D341Med (cell line): ENCODE data around the gene TRMT44.

ENCODE experiments used
- DNase-seq: peaks from one replicate; pipeline ENCODE4 v3.0.0; 2012; ENCODE audit warnings: low spot score

TRMT44 gene

GRCh38 chr4:8493484-8493883 lies 52.9 kb downstream of the TRMT44 start:
- no peak for DNase-seq

GRCh38 chr4:8494218-8494617 lies 53.6 kb downstream of the TRMT44 start:
- DNase-seq = no peak

DNA sequence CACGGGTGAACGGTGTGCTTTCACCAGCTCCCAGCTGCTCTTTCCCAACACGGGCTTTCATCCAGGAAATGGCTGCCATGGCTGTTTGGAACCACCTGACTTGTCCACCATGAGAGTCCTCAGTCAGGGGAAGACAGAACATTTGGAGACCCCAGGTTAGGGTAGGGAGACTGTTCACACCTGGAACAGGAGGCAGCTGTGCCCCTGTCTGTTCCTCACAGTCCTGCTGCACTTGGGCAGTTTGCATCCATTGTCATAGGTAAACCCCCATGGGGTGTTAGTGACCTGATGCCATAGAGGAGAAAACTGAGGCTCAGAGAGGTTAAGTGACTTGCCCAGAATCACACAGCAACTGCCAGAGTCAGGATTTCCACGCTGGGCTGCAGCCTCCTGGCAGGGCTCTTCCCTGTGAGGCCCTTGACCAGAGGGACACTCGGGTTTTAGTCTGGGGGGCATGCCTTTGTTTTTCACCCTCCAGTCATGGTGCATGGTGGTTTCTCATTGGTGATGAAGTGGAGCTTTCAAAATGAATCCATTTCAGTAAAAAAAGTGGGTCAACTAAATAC lies 54.5 kb downstream of the TRMT44 start:
- no peak for DNase-seq

DNA sequence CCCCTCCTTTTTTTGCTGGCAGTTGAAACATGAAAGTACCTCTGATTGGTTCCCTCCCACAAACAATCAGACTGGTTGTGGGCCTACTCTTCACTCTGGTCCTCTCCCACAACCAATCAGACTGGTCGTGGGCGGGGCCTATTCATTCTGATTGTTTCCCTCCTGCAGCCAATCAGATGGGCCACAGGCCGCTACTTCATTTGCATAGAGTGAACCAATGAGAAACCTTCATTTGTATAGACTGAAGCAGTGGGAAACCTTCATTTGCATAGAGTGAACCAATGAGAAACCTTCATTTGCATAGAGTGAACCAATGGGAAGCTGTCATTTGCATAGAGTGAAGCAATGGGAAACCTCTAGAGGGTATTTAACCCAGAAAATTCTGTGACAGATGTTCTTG lies 55.2 kb downstream of the TRMT44 start:
- no peak for DNase-seq

GRCh38 chr4:8497762-8498161 lies 57.2 kb downstream of the TRMT44 start:
- no peak for DNase-seq

DNA sequence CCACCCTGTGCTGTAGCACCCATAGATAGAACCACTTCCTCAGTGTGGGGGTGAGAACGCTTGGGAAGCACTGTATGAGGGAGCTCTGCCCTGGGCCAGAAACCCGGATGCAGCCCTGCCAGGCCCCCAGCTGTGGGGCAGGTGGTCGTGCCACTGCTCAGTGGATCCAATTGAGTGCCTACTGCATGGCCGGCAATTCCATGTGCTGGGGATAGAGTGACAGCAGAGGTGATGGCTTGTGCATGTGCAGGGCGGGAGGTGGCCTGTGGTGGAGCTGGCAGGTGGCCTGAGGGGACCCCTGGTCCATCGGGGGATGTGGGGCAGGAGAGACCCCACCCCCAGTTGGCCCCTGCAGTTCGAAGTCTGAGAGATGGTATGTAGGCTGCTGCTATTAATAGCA lies 60.4 kb downstream of the TRMT44 start:
- DNase-seq = no peak

DNA sequence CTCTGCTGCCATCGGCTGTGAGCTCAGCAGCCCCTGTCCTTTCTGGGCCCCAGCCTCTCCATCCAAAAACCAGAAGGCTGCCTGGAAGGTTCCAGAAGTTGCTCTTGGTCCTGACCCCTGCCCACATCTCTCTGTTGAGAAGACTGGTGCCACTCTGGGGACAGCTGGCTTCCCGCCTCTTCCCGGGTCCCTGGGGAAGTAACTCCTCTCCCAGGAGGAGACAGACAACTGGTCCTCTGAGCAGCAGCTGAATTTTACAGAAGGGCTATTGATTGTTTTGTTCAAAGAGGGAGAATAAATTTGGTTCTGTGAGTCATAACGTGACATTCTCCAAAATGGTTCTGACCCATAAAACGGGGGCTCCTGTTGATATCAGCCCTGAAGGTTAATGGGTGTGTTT lies 61.2 kb downstream of the TRMT44 start:
- DNase-seq = no peak

DNA sequence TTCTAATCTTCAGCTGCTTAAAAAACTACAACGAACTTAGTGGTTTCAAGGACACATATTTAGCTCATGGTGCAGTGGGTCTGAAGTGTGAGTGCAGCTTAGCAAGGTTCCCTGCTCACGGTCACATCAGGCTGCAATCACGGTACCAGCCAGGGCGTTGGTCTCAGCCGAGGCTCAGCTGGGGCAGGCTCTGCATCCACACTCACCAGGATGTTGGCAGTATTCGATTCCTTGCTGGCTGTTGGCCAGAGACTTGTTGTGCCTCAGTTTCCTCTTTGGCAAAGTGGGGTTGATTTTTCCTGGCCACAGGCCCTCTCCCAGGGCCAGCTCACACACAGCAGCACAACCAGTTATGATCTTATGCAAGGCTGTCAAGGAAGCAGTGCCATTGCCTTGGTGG lies 61.8 kb downstream of the TRMT44 start:
- no peak for DNase-seq

DNA sequence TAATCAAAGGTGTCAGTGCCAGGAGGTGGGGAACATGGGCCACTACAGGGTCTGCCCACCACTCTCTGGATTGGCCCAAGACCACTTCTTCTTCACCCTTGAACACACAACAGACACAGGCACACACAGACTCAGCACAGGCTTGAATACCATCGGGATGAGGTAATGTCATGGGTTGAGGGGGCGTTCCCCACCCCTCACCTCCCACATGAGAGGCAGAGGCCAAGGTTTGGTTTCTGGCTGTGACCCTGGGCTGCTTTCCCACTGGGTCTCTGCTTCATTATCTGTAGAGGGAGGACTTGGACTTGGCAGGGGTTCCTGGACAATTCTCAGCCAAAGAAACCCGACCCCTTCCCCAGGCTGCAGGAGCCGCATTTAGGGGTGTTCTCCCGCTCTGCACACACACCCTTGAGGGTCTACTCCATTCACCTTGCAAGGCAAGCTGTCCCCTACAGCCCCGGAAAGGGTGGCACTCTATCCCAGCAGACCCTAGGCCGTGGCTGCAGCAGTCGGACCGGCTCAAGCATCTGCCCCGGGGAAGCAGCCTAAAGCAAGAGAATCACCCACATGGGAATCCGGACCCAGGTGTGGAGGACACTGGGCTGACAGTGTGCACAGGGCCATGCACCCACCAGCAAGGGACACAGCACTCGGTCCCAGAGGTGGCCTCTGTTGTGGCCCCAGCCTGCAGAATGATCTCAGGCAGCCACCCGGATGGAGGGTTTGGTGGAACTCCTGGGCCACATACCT lies 62.4 kb downstream of the TRMT44 start:
- DNase-seq = no peak

DNA sequence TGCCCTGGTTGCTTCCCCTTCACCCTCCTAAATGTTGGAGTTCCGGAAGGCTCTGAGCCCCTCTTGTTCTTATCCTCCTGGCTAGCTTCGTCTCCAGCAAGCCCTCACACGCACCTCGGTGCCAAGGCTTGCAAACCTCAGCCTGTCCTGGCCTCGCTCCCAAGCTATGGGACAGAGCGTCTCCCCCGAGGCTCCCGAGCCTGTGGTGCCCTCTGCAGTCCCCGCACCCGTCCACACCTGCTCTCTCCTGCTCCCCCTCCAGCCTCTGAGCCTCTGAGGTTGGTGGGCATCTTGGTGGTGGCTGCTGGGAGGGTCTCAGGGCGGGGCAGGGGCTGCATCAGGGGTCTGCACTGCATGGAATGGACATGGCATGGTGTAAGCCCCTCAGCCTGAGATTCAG lies 63.2 kb downstream of the TRMT44 start:
- DNase-seq = no peak

GRCh38 chr4:8504279-8505007 lies 63.9 kb downstream of the TRMT44 start:
- no peak for DNase-seq

- DNase-seq = no peak
These were observed 64.7 kb downstream of the TRMT44 start for GRCh38 chr4:8505229-8505628.

DNA sequence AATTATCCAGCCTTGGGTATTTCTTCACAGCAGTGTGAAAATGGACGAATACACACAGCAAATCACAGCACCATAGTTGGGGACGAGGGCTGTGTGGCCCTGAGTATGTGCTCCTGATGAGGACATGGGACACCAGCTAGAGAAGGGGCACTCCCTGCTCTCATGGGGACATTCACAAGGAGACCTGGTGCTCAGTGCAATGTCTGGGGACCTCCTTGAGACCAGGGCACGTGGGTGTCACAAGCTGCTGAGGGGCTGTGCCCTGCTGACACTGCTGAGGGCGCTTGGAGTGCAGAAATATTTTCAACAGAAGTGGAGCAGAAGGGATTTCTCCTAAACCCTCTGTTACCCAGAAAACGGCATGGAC lies 65.4 kb downstream of the TRMT44 start:
- no peak for DNase-seq

GRCh38 chr4:8506373-8507195 lies 66.0 kb downstream of the TRMT44 start:
- peak; percentile 25 for DNase-seq

DNA sequence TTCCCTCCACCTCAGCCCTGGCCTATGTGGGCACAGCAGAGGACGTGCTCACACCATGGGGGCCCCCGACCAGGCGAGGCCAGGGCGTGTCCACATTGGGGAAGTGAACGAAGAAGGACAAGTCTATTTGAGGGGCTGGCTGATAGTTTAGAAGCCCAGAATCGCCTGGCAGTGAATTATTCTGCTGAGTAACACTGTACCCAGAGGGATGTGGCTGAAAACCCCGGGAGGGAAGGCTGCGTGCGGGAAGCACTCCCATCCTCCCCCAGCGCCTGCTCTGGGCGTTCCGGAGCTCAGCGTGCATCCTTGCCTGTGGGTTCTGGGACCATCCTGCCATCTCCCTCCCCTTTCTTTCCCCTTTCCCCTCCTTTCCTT lies 66.6 kb downstream of the TRMT44 start:
- DNase-seq = no peak

DNA sequence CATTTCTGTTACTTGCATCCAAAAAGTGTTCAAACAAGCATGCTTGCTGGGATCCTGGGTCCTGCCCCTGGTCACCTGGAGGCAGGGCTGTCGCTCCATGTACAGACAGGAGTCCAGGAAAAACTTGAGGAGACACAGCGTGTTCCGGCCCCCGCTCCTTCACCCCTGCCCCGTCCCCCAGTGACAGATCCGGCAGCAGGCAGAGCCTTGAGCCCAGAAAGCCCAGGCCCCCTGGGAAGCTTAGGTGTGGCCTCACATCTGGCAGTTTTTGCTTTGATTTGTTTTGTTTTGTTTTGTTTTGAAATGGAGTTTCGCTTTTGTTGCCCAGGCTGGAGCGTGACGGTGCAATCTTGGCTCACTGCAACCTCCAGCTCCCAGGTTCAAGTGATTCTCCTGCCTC lies 67.0 kb downstream of the TRMT44 start:
- DNase-seq = no peak

- DNase-seq = no peak
These were observed 67.7 kb downstream of the TRMT44 start for GRCh38 chr4:8508266-8508665.

DNA sequence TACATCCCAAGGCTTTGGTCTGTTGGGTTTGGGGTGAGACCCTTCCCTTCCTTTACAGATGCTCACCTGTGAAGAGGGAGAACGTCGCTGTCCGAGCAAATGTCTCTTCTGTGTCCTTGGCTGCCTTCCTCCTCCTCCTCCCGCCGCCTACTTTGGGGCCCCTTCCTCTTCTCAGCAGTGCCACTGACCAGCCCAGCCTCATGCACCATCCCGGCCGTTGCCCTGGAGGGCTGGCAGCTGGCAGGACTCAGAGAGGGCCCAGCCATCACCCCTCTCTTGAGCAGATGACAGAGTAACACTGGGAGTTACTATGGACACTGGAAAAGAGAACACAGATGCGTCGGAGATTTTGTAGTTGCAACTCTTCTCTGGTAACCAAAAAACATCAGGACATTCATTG lies 68.2 kb downstream of the TRMT44 start:
- no peak for DNase-seq

- peak; percentile 15 for DNase-seq
These were observed 68.9 kb downstream of the TRMT44 start for GRCh38 chr4:8509311-8509950.

- DNase-seq = no peak
These were observed 69.6 kb downstream of the TRMT44 start for GRCh38 chr4:8510191-8510590.

- DNase-seq = no peak
These were observed 70.2 kb downstream of the TRMT44 start for GRCh38 chr4:8510611-8511285.

- DNase-seq = no peak
These were observed 71.9 kb downstream of the TRMT44 start for GRCh38 chr4:8512510-8512909.
